HEK293 (cell line): ENCODE results near the gene ANKRD9.

Experiments used
- CTCF ChIA-PET: fragments of 350-600 bp; formaldehyde crosslinking; extraction: SDS; loops from one replicate; lab custom pipeline; 2021; ENCODE audit warnings: antibody characterized with exemption; lab: Yijun Ruan, JAX
- POLR2A ChIA-PET: fragments of 300-600 bp; formaldehyde crosslinking; extraction: SDS; loops from one replicate; lab custom pipeline; 2020; ENCODE audit warnings: antibody characterized with exemption, inconsistent platforms; lab: Yijun Ruan, JAX
- H3K27ac ChIP-seq: fragments of 200-500 bp; sonication (Bioruptor generic); 2 replicates; pipeline ENCODE4 v1.5.1; 2014; ENCODE audit warnings: low read depth, low read length, control low read depth, inconsistent platforms; ENCODE audit errors: extremely low read depth
- H3K36me3 ChIP-seq, 2 experiments: fragments of 200-500 bp in 1 of 2; sonication (Bioruptor generic) in 1 of 2; 1 replicate in 1 of 2; 2 replicates in 1 of 2; pipeline ENCODE4 v1.5.1; 2014 to 2017; ENCODE audit warnings: inconsistent platforms in 2 of 2, low read length in 2 of 2; ENCODE audit not compliant: control insufficient read depth in 2 of 2, insufficient read depth in 1 of 2
- H3K4me1 ChIP-seq: fragments of 200-500 bp; sonication (Bioruptor generic); 2 replicates; pipeline ENCODE4 v1.5.1; 2014; ENCODE audit warnings: mild to moderate bottlenecking, low read length, inconsistent platforms; ENCODE audit not compliant: control insufficient read depth, insufficient read depth
- H3K4me3 ChIP-seq: 2 replicates; pipeline ENCODE4 v1.5.1; 2011; ENCODE audit warnings: low read depth, mild to moderate bottlenecking, control low read depth, low read length, moderate library complexity
- H3K9me3 ChIP-seq: fragments of 200-500 bp; sonication (Bioruptor generic); 2 replicates; pipeline ENCODE4 v1.5.1; 2014; ENCODE audit warnings: low read depth, low read length, inconsistent platforms; ENCODE audit not compliant: control insufficient read depth, insufficient read depth
- BCL11B ChIP-seq: fragments of 450-650 bp; formaldehyde crosslinking; IDR thresholded peaks from 2 replicates; pipeline ENCODE4 v1.5.1; 2016; ENCODE audit warnings: low read depth, missing biosample characterization, missing genetic modification characterization
- EGR2 ChIP-seq: fragments of 450-650 bp; formaldehyde crosslinking; IDR thresholded peaks from 2 replicates; pipeline ENCODE4 v1.5.1; 2016; ENCODE audit warnings: low read depth, missing biosample characterization, missing genetic modification characterization
- INSM2 ChIP-seq: fragments of 450-650 bp; formaldehyde crosslinking; IDR thresholded peaks from 2 replicates; pipeline ENCODE4 v1.5.1; 2016; ENCODE audit warnings: missing biosample characterization, missing genetic modification characterization
- KLF7 ChIP-seq: fragments of 450-650 bp; formaldehyde crosslinking; IDR thresholded peaks from 2 replicates; pipeline ENCODE4 v1.5.1; 2016; ENCODE audit warnings: missing biosample characterization, missing genetic modification characterization, borderline replicate concordance
- MZF1 ChIP-seq: fragments of 450-650 bp; formaldehyde crosslinking; IDR thresholded peaks from 2 replicates; pipeline ENCODE4 v1.5.1; 2017; ENCODE audit warnings: missing biosample characterization, missing genetic modification characterization, borderline replicate concordance
- SETDB1 ChIP-seq: IDR thresholded peaks from one replicate; pipeline ENCODE4 v1.6.1; 2017; ENCODE audit warnings: mild to moderate bottlenecking, low read length, moderate library complexity, mixed read lengths; ENCODE audit not compliant: insufficient read length
- SP2 ChIP-seq: fragments of 450-650 bp; formaldehyde crosslinking; IDR thresholded peaks from 2 replicates; pipeline ENCODE4 v1.5.1; 2016; ENCODE audit warnings: missing biosample characterization, missing genetic modification characterization
- TRIM28 ChIP-seq: IDR thresholded peaks from 2 replicates; pipeline ENCODE4 v1.6.1; 2011; ENCODE audit warnings: low read length, control low read depth, borderline replicate concordance
- WT1 ChIP-seq: fragments of 450-650 bp; formaldehyde crosslinking; IDR thresholded peaks from 2 replicates; pipeline ENCODE4 v1.5.1; 2016; ENCODE audit warnings: missing biosample characterization, missing genetic modification characterization
- ZBTB17 ChIP-seq: fragments of 450-650 bp; formaldehyde crosslinking; IDR thresholded peaks from 2 replicates; pipeline ENCODE4 v1.5.1; 2016; ENCODE audit warnings: missing biosample characterization, missing genetic modification characterization
- ZIC2 ChIP-seq: fragments of 450-650 bp; formaldehyde crosslinking; IDR thresholded peaks from 2 replicates; pipeline ENCODE4 v1.5.1; 2016; ENCODE audit warnings: missing biosample characterization, missing genetic modification characterization
- ZNF133 ChIP-seq: fragments of 450-650 bp; formaldehyde crosslinking; IDR thresholded peaks from 2 replicates; pipeline ENCODE4 v1.5.1; 2016; ENCODE audit warnings: missing biosample characterization, missing genetic modification characterization
- ZNF138 ChIP-seq: fragments of 450-650 bp; formaldehyde crosslinking; IDR thresholded peaks from 2 replicates; pipeline ENCODE4 v1.5.1; 2016; ENCODE audit warnings: missing biosample characterization, missing genetic modification characterization, borderline replicate concordance
- ZNF140 ChIP-seq: fragments of 450-650 bp; formaldehyde crosslinking; IDR thresholded peaks from 2 replicates; pipeline ENCODE4 v1.5.1; 2016; ENCODE audit warnings: missing biosample characterization, missing genetic modification characterization
- ZNF19 ChIP-seq: fragments of 450-650 bp; formaldehyde crosslinking; IDR thresholded peaks from 2 replicates; pipeline ENCODE4; 2016; ENCODE audit warnings: missing biosample characterization, missing genetic modification characterization, low read depth
- ZNF221 ChIP-seq: fragments of 450-650 bp; formaldehyde crosslinking; IDR thresholded peaks from 2 replicates; pipeline ENCODE4 v1.5.1; 2017; ENCODE audit warnings: missing biosample characterization, missing genetic modification characterization, borderline replicate concordance
- ZNF248 ChIP-seq: fragments of 450-650 bp; formaldehyde crosslinking; IDR thresholded peaks from 2 replicates; pipeline ENCODE4 v1.5.1; 2017; ENCODE audit warnings: missing biosample characterization, missing genetic modification characterization
- ZNF266 ChIP-seq: fragments of 450-650 bp; formaldehyde crosslinking; IDR thresholded peaks from 2 replicates; pipeline ENCODE4 v1.5.1; 2016; ENCODE audit warnings: missing biosample characterization, missing genetic modification characterization, low read depth
- ZNF302 ChIP-seq: fragments of 450-650 bp; formaldehyde crosslinking; IDR thresholded peaks from 2 replicates; pipeline ENCODE4 v1.5.1; 2016; ENCODE audit warnings: missing biosample characterization, missing genetic modification characterization, low read depth
- ZNF324 ChIP-seq: fragments of 450-650 bp; formaldehyde crosslinking; IDR thresholded peaks from 2 replicates; pipeline ENCODE4 v1.5.1; 2016; ENCODE audit warnings: missing biosample characterization, missing genetic modification characterization
- ZNF366 ChIP-seq: fragments of 450-650 bp; formaldehyde crosslinking; conservative IDR thresholded peaks from 2 replicates; pipeline ENCODE4 v1.5.1; 2016; ENCODE audit warnings: missing biosample characterization, missing genetic modification characterization
- ZNF37A ChIP-seq: fragments of 450-650 bp; IDR thresholded peaks from 2 replicates; pipeline ENCODE4 v1.5.1; 2018; ENCODE audit warnings: missing biosample characterization, missing genetic modification characterization
- ZNF488 ChIP-seq: fragments of 450-650 bp; formaldehyde crosslinking; IDR thresholded peaks from 2 replicates; pipeline ENCODE4 v1.5.1; 2016; ENCODE audit warnings: missing biosample characterization, missing genetic modification characterization
- ZNF560 ChIP-seq: fragments of 450-650 bp; formaldehyde crosslinking; IDR thresholded peaks from 2 replicates; pipeline ENCODE4 v1.5.1; 2017; ENCODE audit warnings: missing biosample characterization, missing genetic modification characterization, borderline replicate concordance
- ZNF571 ChIP-seq: fragments of 450-650 bp; formaldehyde crosslinking; IDR thresholded peaks from 2 replicates; pipeline ENCODE4 v1.5.0; 2017; ENCODE audit warnings: missing biosample characterization, missing genetic modification characterization
- ZNF580 ChIP-seq: fragments of 450-650 bp; formaldehyde crosslinking; IDR thresholded peaks from 2 replicates; pipeline ENCODE4 v1.5.1; 2016; ENCODE audit warnings: missing biosample characterization, missing genetic modification characterization
- ZNF585B ChIP-seq: fragments of 450-650 bp; formaldehyde crosslinking; IDR thresholded peaks from 2 replicates; pipeline ENCODE4 v1.5.1; 2016; ENCODE audit warnings: missing biosample characterization, missing genetic modification characterization
- ZNF776 ChIP-seq: fragments of 450-650 bp; formaldehyde crosslinking; IDR thresholded peaks from 2 replicates; pipeline ENCODE4 v1.5.0; 2017; ENCODE audit warnings: missing biosample characterization, missing genetic modification characterization, borderline replicate concordance
- ZNF785 ChIP-seq: fragments of 450-650 bp; formaldehyde crosslinking; IDR thresholded peaks from 2 replicates; pipeline ENCODE4 v1.5.1; 2016; ENCODE audit warnings: missing biosample characterization, missing genetic modification characterization
- ZSCAN5A ChIP-seq: fragments of 450-650 bp; formaldehyde crosslinking; IDR thresholded peaks from 2 replicates; pipeline ENCODE4 v1.5.1; 2016; ENCODE audit warnings: missing biosample characterization, missing genetic modification characterization
- TF ChIP-seq, protein P1 (sequence below): fragments of 450-650 bp; formaldehyde crosslinking; IDR thresholded peaks from 2 replicates; pipeline ENCODE4 v1.5.1; 2017; ENCODE audit warnings: missing biosample characterization, missing genetic modification characterization
- TF ChIP-seq, protein P2 (sequence below): fragments of 450-650 bp; formaldehyde crosslinking; IDR thresholded peaks from 2 replicates; pipeline ENCODE4 v1.5.1; 2017; ENCODE audit warnings: missing biosample characterization, missing genetic modification characterization

The ANKRD9 gene

DNA sequence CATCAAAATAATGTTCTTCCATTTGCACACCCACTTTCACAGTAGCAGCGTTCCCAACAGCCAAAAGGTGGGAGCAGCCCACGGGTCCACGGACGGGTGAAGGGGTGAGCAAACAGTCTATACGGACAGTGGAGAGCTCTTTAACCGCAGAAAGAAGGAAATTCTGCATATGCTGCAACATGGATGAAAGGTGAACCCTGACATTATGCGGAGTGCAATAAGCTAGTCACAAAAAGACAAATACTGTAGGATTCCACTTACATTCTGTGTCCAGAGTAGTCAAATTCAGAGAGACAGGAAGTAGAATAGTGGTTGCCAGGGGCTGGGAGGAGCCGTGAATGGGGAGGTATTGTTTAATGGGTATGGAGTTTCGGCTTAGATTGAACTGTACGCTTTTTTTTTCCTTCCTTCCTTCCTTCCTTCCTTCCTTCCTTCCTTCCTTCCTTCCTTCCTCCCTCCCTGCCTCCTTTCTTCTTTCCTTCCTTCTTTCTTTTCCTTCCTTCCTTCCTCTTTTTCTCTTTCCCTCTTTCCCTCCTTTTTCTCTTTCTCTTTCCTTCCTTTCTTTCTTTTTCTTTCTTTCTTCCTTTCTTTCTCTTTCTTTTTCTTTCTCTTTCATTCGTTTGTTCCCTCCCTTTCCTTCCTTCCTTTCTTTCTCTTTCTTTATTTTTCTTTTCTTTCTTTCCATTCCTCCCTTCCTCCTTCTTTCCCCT lies 15.8 kb upstream of the ANKRD9 start:
- Histone ChIP-seq H3K36me3 (no peaks in the 10 kb centered on the region), H3K4me3 (peak overlapping the region; percentile 64), H3K4me1 (no peaks in the 10 kb centered on the region), H3K9me3 (no peaks in the 10 kb centered on the region), H3K27ac (peak overlapping the region; percentile 75)
- CTCF ChIA-PET: interaction anchor here (0.5 to 3.0 kb wide), 23 partner anchors 10 to 518 kb away, joined by 3 to 16 read pairs (median 5); no protein-coding TSS in a partner anchor
- POLR2A ChIA-PET: interaction anchor here (0.6 to 1.8 kb wide), 14 partner anchors 10 to 130 kb away, joined by 3 to 11 read pairs (median 4); partner anchors contain the start of genes ANKRD9 and RCOR1
- TF ChIP-seq SP2 (tag by site-specific recombination) (peak; percentile 41), ZNF580 (tag by site-specific recombination) (0 out of 2 replicates have a peak, but pooled peaks have one; percentile 54), ZNF133 (tag by site-specific recombination) (no peak), ZSCAN5A (tag by site-specific recombination) (no peak), ZNF140 (tag by site-specific recombination) (no peak), ZNF19 (tag by site-specific recombination) (no peak), BCL11B (tag by site-specific recombination) (no peak), ZNF560 (no peak), EGR2 (tag by site-specific recombination) (peak; percentile 42), KLF7 (tag by site-specific recombination) (no peak; the same call in none of the 2 replicates), ZNF776 (tag by site-specific recombination) (no peak), ZNF266 (tag by site-specific recombination) (no peak), ZNF785 (tag by site-specific recombination) (no peak), ZNF366 (tag by site-specific recombination) (peak; percentile 100), ZNF302 (tag by site-specific recombination) (no peak), WT1 (peak; percentile 80), ZNF324 (no peak), ZNF221 (tag by site-specific recombination) (no peak), MZF1 (tag by site-specific recombination) (no peak), ZNF488 (tag by site-specific recombination) (no peak), INSM2 (tag by site-specific recombination) (peak; percentile 15; the same call in 1 of the 2 replicates), ZNF248 (no peak), ZBTB17 (tag by site-specific recombination) (peak; percentile 93), ZNF37A (tag by site-specific recombination) (no peak), ZNF571 (tag by site-specific recombination) (no peak), SETDB1 (no peak), ZNF585B (tag by site-specific recombination) (no peak), TRIM28 (no peak), ZNF138 (tag by site-specific recombination) (no peak), ZIC2 (tag by site-specific recombination) (no peak)
- TF ChIP-seq, protein P1, sequence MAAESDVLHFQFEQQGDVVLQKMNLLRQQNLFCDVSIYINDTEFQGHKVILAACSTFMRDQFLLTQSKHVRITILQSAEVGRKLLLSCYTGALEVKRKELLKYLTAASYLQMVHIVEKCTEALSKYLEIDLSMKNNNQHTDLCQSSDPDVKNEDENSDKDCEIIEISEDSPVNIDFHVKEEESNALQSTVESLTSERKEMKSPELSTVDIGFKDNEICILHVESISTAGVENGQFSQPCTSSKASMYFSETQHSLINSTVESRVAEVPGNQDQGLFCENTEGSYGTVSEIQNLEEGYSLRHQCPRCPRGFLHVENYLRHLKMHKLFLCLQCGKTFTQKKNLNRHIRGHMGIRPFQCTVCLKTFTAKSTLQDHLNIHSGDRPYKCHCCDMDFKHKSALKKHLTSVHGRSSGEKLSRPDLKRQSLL (tag by site-specific recombination): no peak
- TF ChIP-seq, protein P2, sequence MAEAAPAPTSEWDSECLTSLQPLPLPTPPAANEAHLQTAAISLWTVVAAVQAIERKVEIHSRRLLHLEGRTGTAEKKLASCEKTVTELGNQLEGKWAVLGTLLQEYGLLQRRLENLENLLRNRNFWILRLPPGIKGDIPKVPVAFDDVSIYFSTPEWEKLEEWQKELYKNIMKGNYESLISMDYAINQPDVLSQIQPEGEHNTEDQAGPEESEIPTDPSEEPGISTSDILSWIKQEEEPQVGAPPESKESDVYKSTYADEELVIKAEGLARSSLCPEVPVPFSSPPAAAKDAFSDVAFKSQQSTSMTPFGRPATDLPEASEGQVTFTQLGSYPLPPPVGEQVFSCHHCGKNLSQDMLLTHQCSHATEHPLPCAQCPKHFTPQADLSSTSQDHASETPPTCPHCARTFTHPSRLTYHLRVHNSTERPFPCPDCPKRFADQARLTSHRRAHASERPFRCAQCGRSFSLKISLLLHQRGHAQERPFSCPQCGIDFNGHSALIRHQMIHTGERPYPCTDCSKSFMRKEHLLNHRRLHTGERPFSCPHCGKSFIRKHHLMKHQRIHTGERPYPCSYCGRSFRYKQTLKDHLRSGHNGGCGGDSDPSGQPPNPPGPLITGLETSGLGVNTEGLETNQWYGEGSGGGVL (tag by site-specific recombination): peak; percentile 22; the same call in 1 of the 2 replicates
